Stimulated activated CD4-positive, alpha-beta T cell treated with anti-CD3 and anti-CD28 coated beads, Interleukin-4, amount 100 ng/mL, for 48 hours (primary cell): ENCODE data around the gene ARHGAP28.
"Not testable (repeated sequence)": the region's sequence is repeated elsewhere in the genome, so short reads cannot be mapped to it uniquely, and the experiment has no call there.

Source experiments
- DNase-seq, 2 donors: peaks; one replicate each; pipeline ENCODE4 v3.0.0-alpha.2; 2020; ENCODE audit warnings: low read depth in 2 of 2

The ARHGAP28 gene

DNA sequence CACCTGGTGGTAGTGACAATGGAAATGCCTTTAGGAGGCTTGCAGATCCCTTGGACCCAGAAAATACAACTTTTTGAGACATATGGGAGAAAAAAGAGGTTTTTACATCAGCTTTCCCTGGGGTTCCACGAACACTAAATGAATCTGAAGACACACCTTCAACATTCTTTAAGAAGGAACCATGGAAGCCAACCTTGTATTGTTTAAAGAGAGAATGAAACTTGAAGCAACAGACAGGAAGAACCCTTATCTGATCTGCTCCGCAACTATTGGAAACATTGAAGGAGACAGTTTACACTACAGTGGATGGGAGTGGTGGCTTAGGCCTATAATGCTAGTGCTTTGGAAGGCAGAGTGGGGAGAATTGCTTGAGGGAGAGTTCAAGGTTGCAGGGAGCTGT is 197.6 kb downstream of the ARHGAP28 start:
- DNase-seq = no peak

- no peak for DNase-seq
Measured at GRCh38 chr18:6928359-6928758, 198.8 kb downstream of the ARHGAP28 start.

DNA sequence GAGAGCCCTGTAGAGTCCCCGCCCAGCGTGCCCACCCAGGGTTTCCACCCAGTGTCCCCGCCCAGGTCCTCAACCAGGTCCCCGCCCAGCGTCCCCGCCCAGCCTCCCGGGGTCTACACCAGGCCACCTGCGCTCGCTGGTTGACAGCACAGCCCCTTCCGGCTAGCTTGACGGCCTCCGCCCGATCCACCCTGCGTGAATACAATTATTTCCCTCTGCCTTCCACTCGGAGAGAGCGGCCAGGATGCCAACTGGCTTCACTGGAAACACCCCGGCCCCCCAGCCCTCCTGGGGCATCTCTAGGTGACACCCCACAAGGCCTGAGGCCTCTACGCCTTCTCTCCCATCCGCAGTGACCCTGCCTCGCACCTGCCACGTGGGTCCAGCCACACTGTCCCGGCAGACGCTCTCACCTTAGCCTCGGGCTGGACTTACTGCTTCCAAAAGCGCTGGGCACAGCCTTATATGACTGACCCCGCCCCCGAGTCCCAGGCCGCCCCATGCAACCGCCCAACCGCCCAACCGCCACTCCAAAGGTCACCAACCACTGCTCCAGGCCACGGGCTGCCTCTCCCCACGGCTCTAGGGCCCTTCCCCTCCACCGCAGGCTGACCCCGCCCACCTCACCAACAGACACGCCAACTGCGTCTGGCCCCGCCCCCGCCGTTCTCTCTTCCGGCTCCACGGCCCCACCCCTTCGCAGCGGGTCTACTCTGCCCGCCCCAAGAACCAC is 200.0 kb downstream of the ARHGAP28 start:
- no peak for DNase-seq

- no peak for DNase-seq
Measured at GRCh38 chr18:6934859-6935258, 205.3 kb downstream of the ARHGAP28 start.

GRCh38 chr18:6938003-6938402 is 208.5 kb downstream of the ARHGAP28 start:
- no peak for DNase-seq

DNA sequence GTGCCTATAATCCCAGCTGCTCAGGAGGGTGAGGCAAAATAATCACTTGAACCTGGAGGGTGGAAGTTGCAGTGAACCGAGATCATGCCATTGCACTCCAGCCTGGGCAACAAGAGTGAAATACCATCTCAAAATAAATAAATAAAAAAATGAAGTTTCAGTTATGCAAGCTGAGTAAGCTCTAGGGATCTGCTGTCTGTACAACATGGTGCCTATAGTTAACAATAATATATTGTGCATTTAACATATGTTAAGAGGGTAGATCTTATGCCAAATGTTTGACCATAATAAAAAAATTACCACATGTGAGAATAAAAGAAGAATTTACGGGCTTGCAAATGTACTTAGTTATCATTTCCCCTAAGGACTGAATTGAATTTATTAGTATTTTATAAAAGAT is 208.9 kb downstream of the ARHGAP28 start:
- DNase-seq = not testable (repeated sequence)

DNA sequence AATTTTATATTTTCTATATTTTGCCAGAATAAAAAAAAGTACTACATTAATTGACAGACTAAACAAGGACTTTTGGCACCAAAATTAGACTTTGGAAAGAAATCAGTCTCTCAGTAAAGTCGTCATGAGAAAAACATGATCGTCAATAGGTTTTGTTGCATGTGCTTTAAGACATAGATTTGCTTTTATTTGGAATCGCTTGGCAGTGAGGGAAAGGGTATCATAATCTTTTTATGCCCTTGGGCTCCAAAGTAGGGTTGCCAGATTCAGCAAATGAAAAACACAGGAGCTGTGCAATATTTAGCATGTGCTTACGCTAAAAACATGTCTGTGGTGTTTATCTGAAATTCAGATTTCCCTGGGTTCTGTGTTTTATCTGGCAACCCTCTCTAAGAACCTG is 210.5 kb downstream of the ARHGAP28 start:
- DNase-seq = no peak

GRCh38 chr18:6940451-6940850 is 210.9 kb downstream of the ARHGAP28 start:
- no peak for DNase-seq

- no peak for DNase-seq
Measured at GRCh38 chr18:6941996-6942395, 212.5 kb downstream of the ARHGAP28 start.

GRCh38 chr18:6942742-6943141 is 213.2 kb downstream of the ARHGAP28 start:
- DNase-seq = no peak

- no peak for DNase-seq
Measured at GRCh38 chr18:6943143-6943542, 213.6 kb downstream of the ARHGAP28 start.

- DNase-seq = no peak
Measured at GRCh38 chr18:6947338-6948030, 218.0 kb downstream of the ARHGAP28 start.

DNA sequence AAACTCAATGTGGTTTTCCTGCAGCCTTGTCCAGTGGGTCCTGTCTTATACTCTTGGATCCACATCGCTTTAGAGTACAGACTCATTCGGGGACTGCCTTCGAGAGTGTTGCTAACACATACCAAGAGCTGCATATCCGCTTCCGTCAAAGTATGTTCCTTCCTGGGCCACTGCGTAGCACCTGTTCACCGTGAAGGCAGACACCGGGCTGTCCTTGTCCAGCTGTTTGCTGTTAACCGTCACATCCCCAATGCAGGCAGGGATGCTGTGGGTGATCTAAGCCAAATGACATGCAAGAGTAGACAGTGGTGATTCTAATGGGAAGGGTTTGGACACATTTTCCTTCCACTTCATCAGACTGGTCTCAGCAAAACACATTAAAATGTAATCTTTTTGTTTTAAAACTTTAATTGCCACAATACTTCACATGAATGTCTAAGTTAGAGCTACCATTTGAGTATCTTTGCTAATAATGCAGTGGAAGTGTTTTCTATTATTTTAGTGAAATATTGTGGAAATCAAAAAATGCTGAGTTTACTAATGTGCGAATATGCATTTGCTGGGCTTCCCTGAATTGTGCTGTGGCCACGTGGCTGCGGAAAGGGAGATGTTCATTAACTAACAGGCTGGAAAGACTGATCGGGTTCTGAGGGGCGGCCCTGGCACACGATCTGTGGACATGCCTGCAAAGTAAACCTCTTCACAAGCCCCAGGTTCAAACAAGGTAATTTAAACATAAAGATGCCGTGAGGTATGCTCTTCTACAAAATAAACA is 219.0 kb downstream of the ARHGAP28 start:
- DNase-seq = no peak

- DNase-seq = no peak
Measured at GRCh38 chr18:6949800-6950586, 220.5 kb downstream of the ARHGAP28 start.

DNA sequence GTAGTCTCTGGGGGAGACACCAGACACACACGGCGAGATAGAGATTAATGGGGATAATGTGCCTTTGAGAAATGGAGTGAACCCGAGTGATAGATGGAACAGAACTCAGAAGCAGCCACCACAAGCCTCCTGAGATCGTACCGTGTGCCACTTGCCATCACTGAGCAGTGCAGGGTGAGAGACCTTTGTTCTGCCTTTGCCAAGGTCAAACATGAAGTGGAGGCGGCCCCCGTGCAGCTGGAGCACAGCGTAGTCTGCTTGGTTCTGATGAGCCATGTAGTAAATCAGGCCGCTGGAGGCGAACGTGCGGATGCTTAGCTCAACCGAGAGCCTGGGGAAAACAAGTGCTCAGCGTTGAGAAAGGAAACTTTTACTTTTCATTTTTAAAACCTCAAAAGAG is 221.1 kb downstream of the ARHGAP28 start:
- no peak for DNase-seq

- DNase-seq = no peak
Measured at GRCh38 chr18:6951336-6952090, 222.0 kb downstream of the ARHGAP28 start.

DNA sequence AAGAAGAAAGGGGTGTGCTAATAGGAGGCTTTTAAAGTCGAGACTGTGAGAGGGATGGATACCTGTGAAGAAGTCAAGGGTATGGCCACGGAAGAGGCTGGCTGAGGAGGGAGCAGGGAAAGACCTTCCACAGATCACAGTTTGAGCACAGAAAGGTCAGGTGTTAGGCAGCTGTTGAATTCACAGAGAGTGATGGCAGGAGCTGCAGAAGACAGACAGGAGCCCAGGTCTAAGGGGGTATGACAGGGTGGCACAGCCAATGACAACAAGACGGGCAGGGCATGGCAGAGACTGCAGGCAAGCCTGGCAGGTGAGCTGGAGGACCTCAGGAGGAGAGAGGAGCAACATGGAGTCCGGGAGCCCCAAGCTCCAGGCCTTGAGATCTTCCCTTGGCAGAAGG is 225.0 kb downstream of the ARHGAP28 start:
- DNase-seq = no peak

DNA sequence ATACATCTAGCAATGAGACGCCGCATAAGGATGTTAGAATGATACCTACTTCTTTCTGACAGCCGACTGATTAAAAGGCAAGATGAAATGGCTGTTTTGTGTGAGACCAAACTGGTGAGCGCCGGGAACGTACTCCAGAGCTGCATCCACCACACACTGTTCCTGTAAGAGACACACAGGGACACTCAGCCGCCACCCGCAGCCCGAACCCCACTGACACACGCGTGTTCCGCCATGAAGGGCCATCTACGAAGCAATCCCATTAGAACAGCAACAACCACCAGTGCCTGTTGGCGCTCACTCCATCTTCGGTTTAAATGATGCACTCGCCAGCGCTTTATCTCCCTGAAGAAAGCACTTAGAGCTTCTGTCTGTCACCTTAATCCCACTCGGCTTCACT is 225.8 kb downstream of the ARHGAP28 start:
- no peak for DNase-seq

DNA sequence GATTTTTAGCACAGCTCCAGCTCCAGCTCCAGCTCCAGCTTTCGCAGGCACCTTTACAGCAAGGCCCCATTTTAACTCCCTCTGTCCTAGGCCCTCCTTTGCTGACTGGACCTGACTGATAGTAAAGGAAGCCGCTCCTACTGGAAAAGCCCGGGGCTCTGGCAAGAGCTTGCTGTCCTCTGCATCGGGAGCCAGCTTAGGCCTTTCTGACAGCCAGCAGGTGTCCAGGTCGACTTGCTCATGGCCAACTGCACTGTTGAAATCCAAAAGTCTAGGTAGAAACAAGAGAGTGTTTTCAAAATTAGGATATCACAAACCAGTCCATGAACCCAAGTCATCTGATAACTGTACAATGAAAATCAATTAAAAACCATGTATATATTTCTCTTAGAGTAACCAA is 227.0 kb downstream of the ARHGAP28 start:
- DNase-seq = no peak

GRCh38 chr18:6956999-6957398 is 227.5 kb downstream of the ARHGAP28 start:
- DNase-seq = no peak

DNA sequence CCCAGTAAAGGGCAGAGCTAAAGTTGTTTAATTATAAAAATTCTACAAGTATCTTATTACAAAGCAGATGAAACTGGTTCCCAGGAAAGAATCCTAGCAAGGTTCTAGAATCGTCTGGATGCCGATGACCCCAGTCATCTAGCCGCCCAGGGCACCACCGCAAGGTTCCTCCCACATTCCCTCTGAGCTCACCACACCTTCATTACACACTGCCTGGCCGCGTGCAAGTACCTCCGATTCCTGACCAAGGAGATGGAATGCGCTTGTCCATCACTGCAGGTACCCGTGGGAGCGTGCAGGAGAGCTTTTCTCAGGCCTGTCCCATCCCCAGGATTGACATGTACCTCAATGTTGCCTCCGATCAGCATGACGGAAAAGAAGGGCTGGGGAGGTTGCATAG is 229.6 kb downstream of the ARHGAP28 start:
- DNase-seq = no peak
